Measurements from ENCODE around the gene FBXO46.
A peak's percentile ranks its signal among the peaks of the same experiment; 100 is the strongest.

GRCh38 chr19:45767881-45768654 is 37.4 kb upstream of the FBXO46 start:
- TF ChIP-seq, protein P1, sequence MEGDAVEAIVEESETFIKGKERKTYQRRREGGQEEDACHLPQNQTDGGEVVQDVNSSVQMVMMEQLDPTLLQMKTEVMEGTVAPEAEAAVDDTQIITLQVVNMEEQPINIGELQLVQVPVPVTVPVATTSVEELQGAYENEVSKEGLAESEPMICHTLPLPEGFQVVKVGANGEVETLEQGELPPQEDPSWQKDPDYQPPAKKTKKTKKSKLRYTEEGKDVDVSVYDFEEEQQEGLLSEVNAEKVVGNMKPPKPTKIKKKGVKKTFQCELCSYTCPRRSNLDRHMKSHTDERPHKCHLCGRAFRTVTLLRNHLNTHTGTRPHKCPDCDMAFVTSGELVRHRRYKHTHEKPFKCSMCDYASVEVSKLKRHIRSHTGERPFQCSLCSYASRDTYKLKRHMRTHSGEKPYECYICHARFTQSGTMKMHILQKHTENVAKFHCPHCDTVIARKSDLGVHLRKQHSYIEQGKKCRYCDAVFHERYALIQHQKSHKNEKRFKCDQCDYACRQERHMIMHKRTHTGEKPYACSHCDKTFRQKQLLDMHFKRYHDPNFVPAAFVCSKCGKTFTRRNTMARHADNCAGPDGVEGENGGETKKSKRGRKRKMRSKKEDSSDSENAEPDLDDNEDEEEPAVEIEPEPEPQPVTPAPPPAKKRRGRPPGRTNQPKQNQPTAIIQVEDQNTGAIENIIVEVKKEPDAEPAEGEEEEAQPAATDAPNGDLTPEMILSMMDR (conservative IDR thresholded peaks at IDR 0.05): no peak
- TF ChIP-seq ZFX (IDR thresholded peaks at IDR 0.05): peak; percentile 48
